ENCODE results near the gene TMEM140. TPM values are rescaled to one million over a fixed set of nuclear protein-coding genes. Genes with fewer than 3 reads are reported as not detected.
A peak's percentile ranks its signal among the peaks of the same experiment; 100 is the strongest.

The TMEM140 gene
- total and polyA plus RNA-seq, 4 donors, result 16.1 to 35.2 (median 18.6) TPM

DNA sequence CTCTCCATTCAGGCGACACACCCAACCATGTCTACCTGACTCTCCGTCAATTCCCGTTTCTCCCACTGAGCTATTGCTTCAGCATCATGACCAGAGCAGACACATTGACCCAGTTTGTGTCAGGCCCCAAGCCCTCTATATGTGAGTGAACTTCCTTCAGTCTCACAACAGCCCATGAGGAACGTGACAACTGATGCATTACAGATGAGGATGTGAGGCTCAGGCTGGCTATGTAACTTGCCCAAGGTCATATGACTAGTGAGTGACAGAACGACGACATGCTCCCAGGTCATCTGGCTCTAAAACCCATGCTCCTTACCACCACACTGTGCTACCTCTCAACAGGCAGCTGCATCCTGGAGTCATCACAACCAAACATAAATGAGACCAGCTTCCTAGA is 3.7 kb downstream of the TMEM140 start:
- peak; percentile 15 for ATAC-seq (ENCODE audit: insufficient read depth, low FRiP score)
- H3K9ac ChIP-seq (ENCODE audit: insufficient read depth in 1 of 2, low read length in 2 of 2), result no peak overlapping the region
- peaks cover 0 to 4% (median 1%) of the 10 kb centered on the region in 4 donors for H3K9me3 ChIP-seq (ENCODE audit: control insufficient read depth in 4 of 4, insufficient read depth in 3 of 4, low read length in 3 of 4)
- H3K27me3 ChIP-seq (ENCODE audit: control insufficient read depth in 3 of 3, insufficient read depth in 3 of 3, low read length in 2 of 3), result no peaks in the 10 kb centered on the region
- peaks cover 0 to 2% (median 0%) of the 10 kb centered on the region in 4 donors for H3K36me3 ChIP-seq (ENCODE audit: control insufficient read depth in 4 of 4, insufficient read depth in 4 of 4, low read length in 4 of 4)
- peaks cover 0 to 14% (median 9%) of the 10 kb centered on the region in 5 donors for H3K4me1 ChIP-seq (ENCODE audit: control insufficient read depth in 5 of 5, insufficient read depth in 5 of 5, low read length in 5 of 5)
- 32 to 45% methylated on average over 6 of the region's 6 CpGs for WGBS, 2 donors
- no peak overlapping the region for H3K4me3 ChIP-seq
- no peak for DNase-seq
- H3K27ac ChIP-seq (ENCODE audit: low read depth in 1 of 2, low read length in 1 of 2), result peak overlapping the region; percentile 66 to 80
- TF ChIP-seq, protein P1, sequence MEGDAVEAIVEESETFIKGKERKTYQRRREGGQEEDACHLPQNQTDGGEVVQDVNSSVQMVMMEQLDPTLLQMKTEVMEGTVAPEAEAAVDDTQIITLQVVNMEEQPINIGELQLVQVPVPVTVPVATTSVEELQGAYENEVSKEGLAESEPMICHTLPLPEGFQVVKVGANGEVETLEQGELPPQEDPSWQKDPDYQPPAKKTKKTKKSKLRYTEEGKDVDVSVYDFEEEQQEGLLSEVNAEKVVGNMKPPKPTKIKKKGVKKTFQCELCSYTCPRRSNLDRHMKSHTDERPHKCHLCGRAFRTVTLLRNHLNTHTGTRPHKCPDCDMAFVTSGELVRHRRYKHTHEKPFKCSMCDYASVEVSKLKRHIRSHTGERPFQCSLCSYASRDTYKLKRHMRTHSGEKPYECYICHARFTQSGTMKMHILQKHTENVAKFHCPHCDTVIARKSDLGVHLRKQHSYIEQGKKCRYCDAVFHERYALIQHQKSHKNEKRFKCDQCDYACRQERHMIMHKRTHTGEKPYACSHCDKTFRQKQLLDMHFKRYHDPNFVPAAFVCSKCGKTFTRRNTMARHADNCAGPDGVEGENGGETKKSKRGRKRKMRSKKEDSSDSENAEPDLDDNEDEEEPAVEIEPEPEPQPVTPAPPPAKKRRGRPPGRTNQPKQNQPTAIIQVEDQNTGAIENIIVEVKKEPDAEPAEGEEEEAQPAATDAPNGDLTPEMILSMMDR (IDR thresholded peaks at IDR 0.05; ENCODE audit: control extremely low read depth, extremely low read depth), result no peak

DNA sequence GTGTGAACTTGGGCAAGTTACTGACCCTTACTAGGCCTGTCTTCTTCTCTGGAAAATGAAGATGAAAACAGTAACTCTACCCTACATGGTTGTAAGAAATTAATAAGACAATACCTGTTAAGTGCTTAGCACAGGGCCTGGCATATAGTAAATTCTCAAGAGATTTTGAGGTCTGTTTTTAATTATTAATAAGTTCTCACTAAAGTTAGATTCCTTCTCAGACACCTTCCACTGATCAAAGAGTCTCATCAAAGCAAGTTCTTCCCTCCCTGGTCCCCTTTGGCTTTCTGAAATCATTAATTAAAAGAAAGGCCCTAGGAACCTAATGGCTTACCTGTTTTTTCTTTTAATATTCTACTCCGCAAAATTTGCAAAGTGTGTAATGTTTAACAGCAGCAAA is 4.6 kb downstream of the TMEM140 start:
- Histone ChIP-seq H3K36me3 (ENCODE audit: control insufficient read depth in 4 of 4, insufficient read depth in 4 of 4, low read length in 4 of 4) (peaks cover 0 to 2% (median 0%) of the 10 kb centered on the region in 4 donors), H3K27me3 (ENCODE audit: control insufficient read depth in 3 of 3, insufficient read depth in 3 of 3, low read length in 2 of 3) (no peaks in the 10 kb centered on the region), H3K4me3 (no peak overlapping the region), H3K27ac (ENCODE audit: low read depth in 1 of 2, low read length in 1 of 2) (peak overlapping the region in 1 of 2 donors; percentile 36), H3K4me1 (ENCODE audit: control insufficient read depth in 5 of 5, insufficient read depth in 5 of 5, low read length in 5 of 5) (peaks cover 0 to 12% (median 10%) of the 10 kb centered on the region in 5 donors), H3K9ac (ENCODE audit: insufficient read depth in 1 of 2, low read length in 2 of 2) (no peak overlapping the region), H3K9me3 (ENCODE audit: control insufficient read depth in 4 of 4, insufficient read depth in 3 of 4, low read length in 3 of 4) (peaks cover 0 to 4% (median 2%) of the 10 kb centered on the region in 4 donors)
- DNase-seq (no peak), ATAC-seq (ENCODE audit: insufficient read depth, low FRiP score) (no peak)
- WGBS, 2 donors, result 85 to 97% methylated on average over 1 of the region's 1 CpG
- TF ChIP-seq, protein P1 (IDR thresholded peaks at IDR 0.05; ENCODE audit: control extremely low read depth, extremely low read depth), result no peak

DNA sequence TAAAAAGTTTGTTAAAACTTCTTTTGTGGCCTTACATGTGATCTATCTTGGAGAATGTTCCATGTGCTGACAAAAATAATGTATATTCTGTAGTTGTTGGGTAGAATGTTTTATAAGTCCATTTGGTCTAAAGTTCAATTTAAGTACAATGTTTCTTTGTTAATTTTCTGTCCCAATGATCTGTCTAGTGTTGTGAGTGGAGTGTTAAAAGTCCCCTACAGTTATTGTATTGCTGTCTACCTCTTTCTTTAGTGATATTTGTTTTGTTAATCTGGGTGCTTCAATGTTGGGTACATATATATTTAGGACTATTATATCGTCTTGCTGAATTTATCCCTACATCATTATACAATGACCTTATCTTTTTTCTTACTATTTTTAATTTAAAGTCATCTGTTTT is 6.9 kb downstream of the TMEM140 start:
- Histone ChIP-seq H3K36me3 (ENCODE audit: control insufficient read depth in 4 of 4, insufficient read depth in 4 of 4, low read length in 4 of 4) (peaks cover 0 to 2% (median 0%) of the 10 kb centered on the region in 4 donors), H3K27me3 (ENCODE audit: control insufficient read depth in 3 of 3, insufficient read depth in 3 of 3, low read length in 2 of 3) (no peaks in the 10 kb centered on the region), H3K4me1 (ENCODE audit: control insufficient read depth in 5 of 5, insufficient read depth in 5 of 5, low read length in 5 of 5) (peaks cover 0 to 24% (median 8%) of the 10 kb centered on the region in 5 donors), H3K27ac (ENCODE audit: low read depth in 1 of 2, low read length in 1 of 2) (no peak overlapping the region), H3K4me3 (no peak overlapping the region), H3K9me3 (ENCODE audit: control insufficient read depth in 4 of 4, insufficient read depth in 3 of 4, low read length in 3 of 4) (peaks cover 0 to 4% (median 3%) of the 10 kb centered on the region in 4 donors), H3K9ac (ENCODE audit: insufficient read depth in 1 of 2, low read length in 2 of 2) (no peak overlapping the region)
- 75 to 89% methylated on average over 1 of the region's 1 CpG for WGBS, 2 donors
- ATAC-seq (ENCODE audit: insufficient read depth, low FRiP score) (no peak), DNase-seq (no peak)
- TF ChIP-seq, protein P1 (IDR thresholded peaks at IDR 0.05; ENCODE audit: control extremely low read depth, extremely low read depth), result no peak

DNA sequence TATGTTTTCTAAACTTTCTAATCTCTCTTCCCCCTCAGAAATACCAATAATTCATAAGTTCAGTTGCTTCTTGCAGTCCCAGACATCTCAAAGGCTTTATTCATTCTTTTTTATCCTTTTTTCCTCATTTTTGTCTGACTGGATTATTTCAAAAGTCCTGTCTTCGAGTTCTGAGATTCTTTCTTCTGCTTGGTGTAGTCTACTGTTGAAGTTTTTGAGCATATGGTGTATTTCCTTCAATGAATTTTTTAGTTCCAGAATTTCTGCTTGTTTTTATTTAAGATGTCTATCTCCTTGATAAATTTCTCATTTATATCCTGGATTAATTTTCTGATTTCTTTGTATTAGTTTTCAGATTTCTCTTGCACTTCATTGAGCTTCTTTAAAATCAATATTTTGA is 8.4 kb downstream of the TMEM140 start:
- DNase-seq, result no peak
- TF ChIP-seq, protein P1 (IDR thresholded peaks at IDR 0.05; ENCODE audit: control extremely low read depth, extremely low read depth), result no peak
- Histone ChIP-seq H3K27me3 (ENCODE audit: control insufficient read depth in 3 of 3, insufficient read depth in 3 of 3, low read length in 2 of 3) (no peaks in the 10 kb centered on the region), H3K4me1 (ENCODE audit: control insufficient read depth in 5 of 5, insufficient read depth in 5 of 5, low read length in 5 of 5) (peaks cover 0 to 26% (median 9%) of the 10 kb centered on the region in 5 donors), H3K27ac (ENCODE audit: low read depth in 1 of 2, low read length in 1 of 2) (no peak overlapping the region), H3K9ac (ENCODE audit: insufficient read depth in 1 of 2, low read length in 2 of 2) (no peak overlapping the region), H3K4me3 (no peak overlapping the region), H3K9me3 (ENCODE audit: control insufficient read depth in 4 of 4, insufficient read depth in 3 of 4, low read length in 3 of 4) (peaks cover 0 to 4% (median 3%) of the 10 kb centered on the region in 4 donors), H3K36me3 (ENCODE audit: control insufficient read depth in 4 of 4, insufficient read depth in 4 of 4, low read length in 4 of 4) (peaks cover 0 to 2% (median 0%) of the 10 kb centered on the region in 4 donors)
- 93 to 97% methylated on average over 1 of the region's 1 CpG for WGBS, 2 donors
- ATAC-seq (ENCODE audit: insufficient read depth, low FRiP score), result no peak

Measured in lung (tissue), 12 donors.